ENCODE data around the gene EXOC5. TPM values are rescaled to one million over a fixed set of nuclear protein-coding genes. Genes with fewer than 3 reads are reported as not detected.
A peak's percentile ranks its signal among the peaks of the same experiment; 100 is the strongest.

Gene EXOC5
- total RNA-seq, 1 experiment from 2014 or later = 109 TPM

DNA sequence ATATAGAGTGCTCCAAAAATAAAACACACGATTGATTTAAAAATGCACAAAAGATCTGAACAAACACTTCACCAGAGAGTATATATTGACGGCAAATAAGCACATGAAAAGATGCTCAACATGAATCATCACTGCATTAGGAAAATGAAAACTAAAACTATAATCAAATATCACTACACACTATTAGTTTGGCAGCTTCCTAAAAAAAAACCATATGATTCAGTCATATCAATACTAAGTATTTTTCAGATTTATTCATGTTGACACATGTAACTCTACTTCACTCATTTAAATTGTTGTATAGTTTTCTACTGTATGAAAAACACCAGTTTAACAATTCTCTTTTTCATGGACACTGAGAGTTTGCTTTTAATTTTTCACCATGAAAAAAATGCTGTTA is 41.6 kb downstream of the EXOC5 start:
- no peaks in the 10 kb centered on the region for H3K9me3 ChIP-seq (ENCODE audit: low read length)
- H3K27me3 ChIP-seq (ENCODE audit: low read length) = no peaks in the 10 kb centered on the region
- DNase-seq (no peak), ATAC-seq (no peak)
- H3K4me2 ChIP-seq (ENCODE audit: low read length) = no peak overlapping the region
- H3K9ac ChIP-seq (ENCODE audit: low read length) = no peak overlapping the region
- H4K20me1 ChIP-seq (ENCODE audit: low read length) = no peaks in the 10 kb centered on the region
- ChIA-PET CTCF (no interaction called here), POLR2A (ENCODE audit: unreplicated experiment) (no interaction called here)
- no peak for TF ChIP-seq EZH2phosphoT487 (IDR thresholded peaks at IDR 0.05; ENCODE audit: borderline replicate concordance, low read length)
- no peak for TF ChIP-seq EZH2 (IDR thresholded peaks at IDR 0.05; ENCODE audit: low read length, unreplicated experiment)
- TF ChIP-seq, protein P1, sequence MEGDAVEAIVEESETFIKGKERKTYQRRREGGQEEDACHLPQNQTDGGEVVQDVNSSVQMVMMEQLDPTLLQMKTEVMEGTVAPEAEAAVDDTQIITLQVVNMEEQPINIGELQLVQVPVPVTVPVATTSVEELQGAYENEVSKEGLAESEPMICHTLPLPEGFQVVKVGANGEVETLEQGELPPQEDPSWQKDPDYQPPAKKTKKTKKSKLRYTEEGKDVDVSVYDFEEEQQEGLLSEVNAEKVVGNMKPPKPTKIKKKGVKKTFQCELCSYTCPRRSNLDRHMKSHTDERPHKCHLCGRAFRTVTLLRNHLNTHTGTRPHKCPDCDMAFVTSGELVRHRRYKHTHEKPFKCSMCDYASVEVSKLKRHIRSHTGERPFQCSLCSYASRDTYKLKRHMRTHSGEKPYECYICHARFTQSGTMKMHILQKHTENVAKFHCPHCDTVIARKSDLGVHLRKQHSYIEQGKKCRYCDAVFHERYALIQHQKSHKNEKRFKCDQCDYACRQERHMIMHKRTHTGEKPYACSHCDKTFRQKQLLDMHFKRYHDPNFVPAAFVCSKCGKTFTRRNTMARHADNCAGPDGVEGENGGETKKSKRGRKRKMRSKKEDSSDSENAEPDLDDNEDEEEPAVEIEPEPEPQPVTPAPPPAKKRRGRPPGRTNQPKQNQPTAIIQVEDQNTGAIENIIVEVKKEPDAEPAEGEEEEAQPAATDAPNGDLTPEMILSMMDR (conservative IDR thresholded peaks at IDR 0.05; ENCODE audit: low read depth, low read length) = no peak
- peaks cover 44% of the 10 kb centered on the region for H3K36me3 ChIP-seq (ENCODE audit: low read depth, low read length)
- no peaks in the 10 kb centered on the region for H3K79me2 ChIP-seq (ENCODE audit: low read length)
- H3K9me2 ChIP-seq (replicated peaks; ENCODE audit: low read length) = no peaks in the 10 kb centered on the region
- no peak overlapping the region for H2AFZ ChIP-seq (ENCODE audit: low read length)
- no TSS peak for BruUV-seq (replicated peaks)
- no peak overlapping the region for H3K27ac ChIP-seq (ENCODE audit: low read length)
- H3K4me3 ChIP-seq (ENCODE audit: low read length) = no peak overlapping the region
- H3F3A ChIP-seq (ENCODE audit: low read length, unreplicated experiment) = no peaks in the 10 kb centered on the region
- no peaks in the 10 kb centered on the region for H3K4me1 ChIP-seq (ENCODE audit: insufficient read depth, low read length)
- intact Hi-C loops (cut with micrococcal nuclease) = no loop called here

DNA sequence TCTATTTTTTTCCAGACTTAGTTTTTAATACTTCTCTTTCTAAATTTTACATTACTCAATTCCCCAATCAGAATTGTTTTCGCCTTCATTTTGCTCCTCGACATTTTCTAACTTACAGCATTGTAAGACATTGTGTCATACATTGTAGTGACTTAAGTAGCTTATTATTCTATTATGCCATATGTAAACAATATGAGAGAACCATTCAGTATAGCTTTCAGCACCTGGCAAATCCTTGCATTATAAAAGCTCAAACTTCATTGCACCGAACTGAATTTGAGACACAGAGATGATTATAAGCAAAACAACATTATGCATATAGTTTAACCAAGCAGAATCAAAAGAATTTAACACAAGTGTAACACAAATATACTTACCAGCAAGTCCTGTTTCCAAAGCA is 46.8 kb downstream of the EXOC5 start:
- Histone ChIP-seq H4K20me1 (ENCODE audit: low read length) (no peaks in the 10 kb centered on the region), H3K27ac (ENCODE audit: low read length) (no peak overlapping the region), H3K9me3 (ENCODE audit: low read length) (no peaks in the 10 kb centered on the region), H3K9me2 (replicated peaks; ENCODE audit: low read length) (no peaks in the 10 kb centered on the region), H3K4me1 (ENCODE audit: insufficient read depth, low read length) (no peaks in the 10 kb centered on the region), H3F3A (ENCODE audit: low read length, unreplicated experiment) (no peaks in the 10 kb centered on the region), H3K36me3 (ENCODE audit: low read depth, low read length) (peaks cover 43% of the 10 kb centered on the region), H3K4me2 (ENCODE audit: low read length) (no peak overlapping the region), H3K4me3 (ENCODE audit: low read length) (no peak overlapping the region), H3K27me3 (ENCODE audit: low read length) (no peaks in the 10 kb centered on the region), H2AFZ (ENCODE audit: low read length) (no peak overlapping the region), H3K79me2 (ENCODE audit: low read length) (no peaks in the 10 kb centered on the region), H3K9ac (ENCODE audit: low read length) (no peak overlapping the region)
- ChIA-PET CTCF (no interaction called here), POLR2A (ENCODE audit: unreplicated experiment) (interaction anchor here (0.7 kb wide), 1 partner anchor 1006 kb away, joined by 3 read pairs; no protein-coding TSS in a partner anchor)
- intact Hi-C loops (cut with micrococcal nuclease) = no loop called here
- TF ChIP-seq, protein P1 (conservative IDR thresholded peaks at IDR 0.05; ENCODE audit: low read depth, low read length) = no peak
- TF ChIP-seq EZH2 (IDR thresholded peaks at IDR 0.05; ENCODE audit: low read length, unreplicated experiment) (no peak), EZH2phosphoT487 (IDR thresholded peaks at IDR 0.05; ENCODE audit: borderline replicate concordance, low read length) (no peak)
- DNase-seq = no peak
- ATAC-seq = no peak
- no TSS peak for BruUV-seq (replicated peaks)

DNA sequence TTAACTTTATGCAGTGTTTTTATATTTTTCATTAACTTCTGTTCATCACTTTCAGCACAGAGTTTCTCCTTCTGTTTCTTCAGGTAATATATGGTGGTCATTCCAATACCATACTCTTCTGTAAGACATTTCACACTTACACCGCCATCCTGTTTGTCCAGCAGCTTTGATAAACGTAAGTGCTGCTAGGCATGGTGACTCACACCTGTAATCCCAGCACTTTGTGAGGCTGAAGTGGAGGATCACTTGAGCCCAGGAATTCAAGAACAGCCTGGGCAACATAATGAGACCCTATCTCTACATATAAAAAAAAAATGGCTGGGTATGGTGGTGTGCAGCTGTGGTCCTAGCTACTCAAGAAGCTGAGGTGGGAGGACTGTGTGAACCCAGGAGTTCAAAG is 55.8 kb downstream of the EXOC5 start:
- H3K9ac ChIP-seq (ENCODE audit: low read length) = no peak overlapping the region
- H3K79me2 ChIP-seq (ENCODE audit: low read length) = no peaks in the 10 kb centered on the region
- POLR2A ChIA-PET (ENCODE audit: unreplicated experiment) = interaction anchor here (0.6 kb wide), 1 partner anchor 29 kb away, joined by 4 read pairs; no protein-coding TSS in a partner anchor
- intact Hi-C loops (cut with micrococcal nuclease) = no loop called here
- no peak for TF ChIP-seq EZH2phosphoT487 (IDR thresholded peaks at IDR 0.05; ENCODE audit: borderline replicate concordance, low read length)
- TF ChIP-seq, protein P1 (conservative IDR thresholded peaks at IDR 0.05; ENCODE audit: low read depth, low read length) = no peak
- TF ChIP-seq EZH2 (IDR thresholded peaks at IDR 0.05; ENCODE audit: low read length, unreplicated experiment) = no peak
- no peaks in the 10 kb centered on the region for H3K9me3 ChIP-seq (ENCODE audit: low read length)
- BruUV-seq (replicated peaks) = no TSS peak
- H3K9me2 ChIP-seq (replicated peaks; ENCODE audit: low read length) = no peaks in the 10 kb centered on the region
- H3K27me3 ChIP-seq (ENCODE audit: low read length) = no peaks in the 10 kb centered on the region
- H3K4me2 ChIP-seq (ENCODE audit: low read length) = no peak overlapping the region
- H3K4me3 ChIP-seq (ENCODE audit: low read length) = no peak overlapping the region
- no peak overlapping the region for H3K27ac ChIP-seq (ENCODE audit: low read length)
- H3F3A ChIP-seq (ENCODE audit: low read length, unreplicated experiment) = no peaks in the 10 kb centered on the region
- peaks cover 3% of the 10 kb centered on the region; the same call in 1 of the 2 replicates for H3K4me1 ChIP-seq (ENCODE audit: insufficient read depth, low read length)
- DNase-seq = peak; percentile 55
- no peak overlapping the region for H2AFZ ChIP-seq (ENCODE audit: low read length)
- H4K20me1 ChIP-seq (ENCODE audit: low read length) = no peaks in the 10 kb centered on the region
- CTCF ChIA-PET = no interaction called here
- ATAC-seq = 0 out of 2 replicates have a peak, but pooled peaks have one; percentile 25
- H3K36me3 ChIP-seq (ENCODE audit: low read depth, low read length) = peaks cover 72% of the 10 kb centered on the region
